ENCODE results near the gene RDX.
"Not testable (repeated sequence)": the region's sequence is repeated elsewhere in the genome, so short reads cannot be mapped to it uniquely, and the experiment has no call there.

RDX gene

DNA sequence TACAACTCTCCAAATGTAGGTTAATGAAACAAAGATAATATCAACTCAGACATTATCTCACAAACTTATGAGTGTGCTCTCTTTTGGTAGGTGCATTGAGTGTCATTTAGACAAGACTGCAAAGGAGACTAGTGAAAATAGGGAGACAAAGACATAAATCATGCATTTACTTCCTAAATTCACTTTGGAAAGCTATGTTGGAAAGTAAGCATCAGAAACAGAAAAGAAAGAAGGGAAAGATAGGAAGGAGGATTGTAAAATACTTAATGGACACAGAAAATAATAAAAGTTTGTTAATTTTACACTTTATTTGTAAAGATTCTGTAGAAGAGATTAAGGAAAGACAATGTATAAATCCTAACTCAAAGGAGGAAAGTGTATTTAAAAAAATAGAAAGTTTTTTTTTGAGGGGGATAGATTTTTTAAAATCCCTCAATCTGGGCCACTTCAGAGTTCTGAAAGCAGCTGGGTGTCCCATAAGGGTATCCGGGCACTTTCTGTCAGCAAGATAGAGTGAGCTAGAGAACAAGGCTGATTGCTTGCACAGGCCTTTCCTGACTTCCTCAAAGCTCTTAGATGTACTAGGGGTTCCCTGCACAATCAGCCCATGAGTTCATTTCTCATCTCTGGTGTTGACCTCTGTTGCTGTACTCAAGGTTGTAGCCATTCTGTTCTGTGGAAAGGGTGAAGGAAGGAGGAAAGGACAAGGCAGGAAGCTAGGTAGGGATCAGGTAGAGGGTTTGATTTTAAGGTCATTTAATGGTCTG, 22.4 kb upstream of the RDX start:
- no peak overlapping the region for H3K27ac ChIP-seq
- no peak overlapping the region for H3K4me3 ChIP-seq
- TF ChIP-seq, protein P1, sequence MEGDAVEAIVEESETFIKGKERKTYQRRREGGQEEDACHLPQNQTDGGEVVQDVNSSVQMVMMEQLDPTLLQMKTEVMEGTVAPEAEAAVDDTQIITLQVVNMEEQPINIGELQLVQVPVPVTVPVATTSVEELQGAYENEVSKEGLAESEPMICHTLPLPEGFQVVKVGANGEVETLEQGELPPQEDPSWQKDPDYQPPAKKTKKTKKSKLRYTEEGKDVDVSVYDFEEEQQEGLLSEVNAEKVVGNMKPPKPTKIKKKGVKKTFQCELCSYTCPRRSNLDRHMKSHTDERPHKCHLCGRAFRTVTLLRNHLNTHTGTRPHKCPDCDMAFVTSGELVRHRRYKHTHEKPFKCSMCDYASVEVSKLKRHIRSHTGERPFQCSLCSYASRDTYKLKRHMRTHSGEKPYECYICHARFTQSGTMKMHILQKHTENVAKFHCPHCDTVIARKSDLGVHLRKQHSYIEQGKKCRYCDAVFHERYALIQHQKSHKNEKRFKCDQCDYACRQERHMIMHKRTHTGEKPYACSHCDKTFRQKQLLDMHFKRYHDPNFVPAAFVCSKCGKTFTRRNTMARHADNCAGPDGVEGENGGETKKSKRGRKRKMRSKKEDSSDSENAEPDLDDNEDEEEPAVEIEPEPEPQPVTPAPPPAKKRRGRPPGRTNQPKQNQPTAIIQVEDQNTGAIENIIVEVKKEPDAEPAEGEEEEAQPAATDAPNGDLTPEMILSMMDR (IDR thresholded peaks at IDR 0.05): no peak
- DNase-seq (ENCODE audit: low spot score): no peak

DNA sequence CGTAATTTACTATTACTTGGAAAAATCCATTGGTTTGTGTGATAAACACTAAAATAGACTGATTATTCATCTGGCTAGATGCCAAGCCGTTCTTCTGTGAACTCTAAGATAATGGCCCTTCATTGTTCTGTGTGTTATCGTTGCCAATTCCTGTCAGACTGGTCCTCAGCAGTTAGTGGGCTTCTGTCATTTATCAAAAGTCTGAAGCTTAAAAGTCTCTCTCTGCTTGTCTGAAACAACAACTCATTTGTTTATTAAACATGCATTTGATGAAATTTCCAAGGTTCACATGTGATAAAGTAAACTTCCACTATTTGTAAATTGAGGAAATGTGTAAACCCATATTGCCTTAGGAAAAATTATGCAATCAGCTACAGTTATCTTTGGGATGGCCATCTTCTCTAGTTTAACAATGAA, 21.1 kb upstream of the RDX start:
- H3K27ac ChIP-seq: no peak overlapping the region
- no peak overlapping the region for H3K4me3 ChIP-seq
- TF ChIP-seq, protein P1 (IDR thresholded peaks at IDR 0.05): no peak
- no peak for DNase-seq (ENCODE audit: low spot score)

DNA sequence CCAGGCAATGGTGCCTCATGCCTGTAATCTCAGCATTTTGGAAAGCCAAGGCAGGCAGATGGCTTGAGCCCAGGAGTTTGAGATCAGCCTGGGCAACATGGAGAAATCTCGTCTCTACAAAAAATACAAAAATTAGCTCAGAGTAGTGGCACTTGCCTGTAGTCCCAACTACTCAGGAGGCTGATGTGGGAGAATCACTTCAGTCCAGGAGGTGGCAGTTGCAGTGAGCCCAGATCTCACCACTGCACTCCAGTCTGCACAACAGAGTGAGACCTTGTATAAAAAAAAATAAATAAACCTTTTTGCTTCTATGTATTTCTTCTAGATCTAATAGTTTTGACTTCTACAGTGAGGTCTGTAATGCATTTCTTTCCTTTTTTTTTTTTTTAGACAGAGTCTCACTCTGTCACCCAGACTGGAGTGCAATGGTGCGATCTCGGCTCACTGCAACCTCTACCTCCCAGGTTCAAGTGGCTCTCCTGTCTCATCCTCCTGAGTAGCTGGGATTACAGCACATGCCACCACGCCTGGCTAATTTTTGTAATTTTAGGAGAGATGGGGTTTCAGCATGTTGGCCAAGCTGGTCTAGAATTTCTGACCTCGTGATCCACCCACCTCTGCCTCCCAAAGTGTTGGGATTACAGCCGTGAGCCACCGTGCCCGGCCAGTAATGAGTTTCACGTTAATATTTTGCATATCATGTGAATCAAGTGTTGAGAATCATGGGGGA, 18.1 kb upstream of the RDX start:
- Histone ChIP-seq H3K4me3 (no peak overlapping the region), H3K27ac (no peak overlapping the region)
- TF ChIP-seq, protein P1 (IDR thresholded peaks at IDR 0.05): no peak
- DNase-seq (ENCODE audit: low spot score): no peak

DNA sequence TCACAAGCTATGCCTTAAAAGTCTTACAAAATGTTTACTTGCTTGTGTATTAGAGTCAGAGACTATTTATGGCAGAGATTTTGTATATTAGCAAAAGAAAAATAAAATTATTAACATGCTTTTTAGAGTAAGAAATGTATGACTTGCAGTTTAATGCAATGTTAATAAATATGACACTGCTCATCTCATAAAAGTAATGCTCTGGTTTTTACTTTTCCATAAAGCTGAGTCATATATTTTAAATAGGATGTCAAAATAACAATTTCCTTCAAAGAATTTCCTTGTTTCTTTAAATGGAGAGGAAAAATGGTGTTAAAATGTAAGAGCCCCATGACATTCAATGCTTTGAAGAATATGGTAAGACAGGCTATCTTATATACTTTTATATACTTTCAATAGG, 16.3 kb upstream of the RDX start:
- TF ChIP-seq, protein P1 (IDR thresholded peaks at IDR 0.05): no peak
- H3K27ac ChIP-seq: no peak overlapping the region

DNA sequence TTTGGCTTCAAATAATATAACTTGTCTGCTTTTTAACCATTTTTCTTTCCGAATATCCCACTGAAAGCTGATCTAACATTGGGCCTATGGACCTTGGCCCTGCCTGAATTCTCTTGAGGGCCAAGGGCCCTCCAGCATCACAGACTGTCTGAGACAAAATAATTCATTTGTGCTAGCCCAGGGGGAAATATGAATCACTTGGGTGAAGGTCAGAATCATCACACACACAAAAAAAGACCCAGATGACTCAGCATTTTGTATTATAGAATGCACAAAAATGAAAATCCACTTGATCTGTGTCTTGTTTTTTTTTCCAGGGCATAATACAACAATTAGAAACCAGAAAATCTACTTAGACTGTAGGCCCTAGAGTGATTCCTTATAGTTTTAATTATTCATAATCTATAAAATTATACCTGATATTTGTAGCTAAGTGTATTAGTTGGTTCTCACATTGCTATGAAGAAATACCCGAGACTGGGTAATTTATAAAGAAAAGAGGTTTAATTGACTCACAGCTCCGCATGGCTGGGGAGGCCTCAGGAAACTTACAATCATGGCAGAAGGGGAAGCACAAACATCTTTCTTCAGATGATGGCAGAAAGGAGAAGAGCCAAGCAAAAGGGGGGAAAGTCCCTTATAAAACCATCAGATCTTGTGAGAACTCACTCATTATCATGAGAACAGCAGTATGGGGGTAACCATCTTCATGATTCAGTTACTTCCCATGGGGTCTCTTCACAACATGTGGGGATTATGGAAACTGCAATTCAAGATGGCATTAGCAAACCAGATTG, 15.6 kb upstream of the RDX start:
- TF ChIP-seq, protein P1 (IDR thresholded peaks at IDR 0.05): no peak
- Histone ChIP-seq H3K4me3 (no peak overlapping the region), H3K27ac (no peak overlapping the region)
- no peak for DNase-seq (ENCODE audit: low spot score)

More for the DNA sequence above, 16.3 kb upstream of the RDX start:
- H3K4me3 ChIP-seq: no peak overlapping the region
- DNase-seq (ENCODE audit: low spot score): no peak

DNA sequence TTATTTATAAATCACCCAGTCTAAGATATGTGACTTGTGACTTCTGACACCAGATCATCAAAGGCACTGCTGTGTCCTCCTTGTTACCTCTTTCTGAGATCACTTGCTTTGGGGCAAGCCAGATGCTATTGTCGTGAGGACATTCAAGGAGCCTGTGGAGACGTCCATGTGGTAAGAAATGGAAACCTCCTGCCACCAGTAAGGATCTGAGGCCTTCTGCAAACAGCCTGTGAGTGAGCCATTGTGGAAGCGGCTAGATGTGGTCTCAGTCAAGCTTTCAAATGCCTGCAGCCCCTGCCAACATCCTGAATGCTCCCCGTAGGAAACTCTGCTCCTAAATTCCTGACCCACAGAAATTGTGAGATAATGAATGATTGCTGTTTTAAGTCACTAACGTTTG, 11.7 kb upstream of the RDX start:
- Histone ChIP-seq H3K4me3 (no peak overlapping the region), H3K27ac (no peak overlapping the region)
- no peak for DNase-seq (ENCODE audit: low spot score)
- TF ChIP-seq, protein P1 (IDR thresholded peaks at IDR 0.05): no peak

DNA sequence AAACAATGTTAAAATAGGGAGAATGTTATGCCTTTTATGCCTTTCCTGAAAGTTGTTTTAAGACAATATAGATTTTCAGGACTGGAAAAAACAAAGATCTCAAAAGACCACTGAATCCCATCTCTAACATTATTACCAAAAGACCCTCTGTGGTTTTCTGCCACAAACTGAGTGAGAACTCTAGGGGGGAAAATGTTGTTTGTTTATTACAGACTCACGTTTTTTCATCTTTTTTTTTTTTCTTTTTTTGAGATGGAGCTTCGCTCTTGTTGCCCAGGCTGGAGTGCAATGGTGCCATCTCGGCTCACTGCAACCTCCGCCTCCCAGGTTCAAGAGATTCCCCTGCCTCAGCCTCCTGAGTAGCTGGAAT, 9.6 kb upstream of the RDX start:
- not testable (repeated sequence) for H3K27ac ChIP-seq

More for the DNA sequence above, 9.6 kb upstream of the RDX start:
- not testable (repeated sequence) for H3K4me3 ChIP-seq; DNase-seq (ENCODE audit: low spot score)
